Measurements from ENCODE around the gene NTNG1.

DNA sequence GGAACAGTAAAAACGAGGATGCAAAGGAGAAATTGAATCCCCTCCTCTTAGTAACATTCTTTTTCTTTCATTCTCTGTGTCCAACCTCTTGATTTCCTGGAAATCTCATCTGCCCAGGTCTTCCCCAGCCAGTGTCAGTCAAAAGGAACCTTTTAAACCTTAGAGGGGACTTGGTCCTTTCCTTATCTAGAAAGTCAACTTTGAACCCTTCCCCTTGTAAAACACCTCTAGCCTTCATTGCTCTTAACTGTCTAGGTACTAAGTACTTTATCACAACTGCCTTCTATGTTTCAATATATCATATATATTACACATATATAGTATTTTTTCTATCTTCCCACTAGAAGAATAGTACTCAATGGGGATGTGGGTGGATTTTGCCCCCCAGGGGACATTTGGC is 282.1 kb downstream of the NTNG1 start:
- TF ChIP-seq CTCF (IDR thresholded peaks at IDR 0.05) (no peak), POLR2A (IDR thresholded peaks at IDR 0.05) (no peak)

Data from right lobe of liver (tissue), 4 donors.